GM13976 (cell line): ENCODE data around the gene NEGR1.
A peak's percentile ranks its signal among the peaks of the same experiment; 100 is the strongest.

Experiments
- DNase-seq: peaks from one replicate; pipeline ENCODE4 v3.0.0; 2012; ENCODE audit warnings: low spot score
- CTCF ChIP-seq: IDR thresholded peaks from 2 replicates; pipeline ENCODE4 v1.5.1; 2012; ENCODE audit warnings: borderline replicate concordance, mild to moderate bottlenecking; ENCODE audit not compliant: insufficient read depth; ENCODE audit errors: extremely low read depth, missing control alignments, control extremely low read depth
- in situ Hi-C: fragments of 300-500 bp; cut with MboI; formaldehyde crosslinking; loops from one replicate; pipeline ENCODE4 v1.12.0; 2022; ENCODE audit warnings: low sequenced_read_pairs, mixed read lengths, inconsistent platforms; ENCODE audit not compliant: unreplicated experiment

NEGR1 gene

GRCh38 chr1:72282271-72283021, at the start of gene NEGR1:
Gene NEGR1, minus strand, starts transcription at chr1:72282539.
- peak; percentile 66 for DNase-seq
- in situ Hi-C loops: no loop called here
- TF ChIP-seq CTCF: no peak

GRCh38 chr1:72326494-72326893, 44.2 kb upstream of the NEGR1 start:
- in situ Hi-C loops: no loop called here

GRCh38 chr1:72324451-72324850, 42.1 kb upstream of the NEGR1 start:
- no peak for TF ChIP-seq CTCF
- DNase-seq: no peak
- in situ Hi-C loops: no loop called here

More at GRCh38 chr1:72326494-72326893, 44.2 kb upstream of the NEGR1 start:
- TF ChIP-seq CTCF: no peak
- DNase-seq: no peak

GRCh38 chr1:72322910-72323309, 40.6 kb upstream of the NEGR1 start:
- in situ Hi-C loops: no loop called here
- no peak for TF ChIP-seq CTCF

GRCh38 chr1:72296501-72296900, 14.2 kb upstream of the NEGR1 start:
- no peak for TF ChIP-seq CTCF
- in situ Hi-C loops: no loop called here
- DNase-seq: no peak

More at GRCh38 chr1:72322910-72323309, 40.6 kb upstream of the NEGR1 start:
- no peak for DNase-seq

GRCh38 chr1:72288886-72289285, 6.5 kb upstream of the NEGR1 start:
- no peak for TF ChIP-seq CTCF
- DNase-seq: no peak
- in situ Hi-C loops: no loop called here
